Measurements from ENCODE around the gene ZFYVE21. TPM values are rescaled to one million over a fixed set of nuclear protein-coding genes. Genes with fewer than 3 reads are reported as not detected.
A peak's percentile ranks its signal among the peaks of the same experiment; 100 is the strongest.

Gene ZFYVE21
- total RNA-seq, 4 donors from 2014 or later: 128 to 268 (median 205) TPM

DNA sequence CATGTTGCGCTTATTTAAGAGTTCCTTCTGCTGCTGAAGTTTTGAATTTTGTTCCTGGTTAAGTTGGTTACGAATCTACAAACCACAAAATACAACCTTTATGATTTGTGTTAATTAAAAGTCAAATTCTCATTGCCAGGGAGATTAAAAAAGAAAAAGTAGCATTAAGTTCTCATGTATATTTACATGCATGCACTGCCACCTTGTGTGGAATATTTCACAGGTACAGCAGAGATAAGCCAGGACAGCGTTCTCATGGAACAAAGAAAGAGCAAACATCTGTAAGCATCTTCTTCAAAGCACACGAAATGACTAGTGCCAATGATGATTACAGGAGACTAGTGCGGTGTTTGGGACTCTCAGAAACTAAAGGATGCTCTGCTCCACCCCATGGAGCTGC lies 34.2 kb downstream of the ZFYVE21 start:
- H3K9me3 ChIP-seq: no peaks in the 10 kb centered on the region
- H3K36me3 ChIP-seq: peaks cover 0 to 76% of the 10 kb centered on the region in 2 donors
- TF ChIP-seq, protein P1, sequence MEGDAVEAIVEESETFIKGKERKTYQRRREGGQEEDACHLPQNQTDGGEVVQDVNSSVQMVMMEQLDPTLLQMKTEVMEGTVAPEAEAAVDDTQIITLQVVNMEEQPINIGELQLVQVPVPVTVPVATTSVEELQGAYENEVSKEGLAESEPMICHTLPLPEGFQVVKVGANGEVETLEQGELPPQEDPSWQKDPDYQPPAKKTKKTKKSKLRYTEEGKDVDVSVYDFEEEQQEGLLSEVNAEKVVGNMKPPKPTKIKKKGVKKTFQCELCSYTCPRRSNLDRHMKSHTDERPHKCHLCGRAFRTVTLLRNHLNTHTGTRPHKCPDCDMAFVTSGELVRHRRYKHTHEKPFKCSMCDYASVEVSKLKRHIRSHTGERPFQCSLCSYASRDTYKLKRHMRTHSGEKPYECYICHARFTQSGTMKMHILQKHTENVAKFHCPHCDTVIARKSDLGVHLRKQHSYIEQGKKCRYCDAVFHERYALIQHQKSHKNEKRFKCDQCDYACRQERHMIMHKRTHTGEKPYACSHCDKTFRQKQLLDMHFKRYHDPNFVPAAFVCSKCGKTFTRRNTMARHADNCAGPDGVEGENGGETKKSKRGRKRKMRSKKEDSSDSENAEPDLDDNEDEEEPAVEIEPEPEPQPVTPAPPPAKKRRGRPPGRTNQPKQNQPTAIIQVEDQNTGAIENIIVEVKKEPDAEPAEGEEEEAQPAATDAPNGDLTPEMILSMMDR (IDR thresholded peaks at IDR 0.05): peak in 3 of 4 experiments; percentile 35 to 51 (median 37)
- TF ChIP-seq EP300 (IDR thresholded peaks at IDR 0.05) (no peak), POLR2A (IDR thresholded peaks at IDR 0.05) (no peak), POLR2AphosphoS5 (IDR thresholded peaks at IDR 0.05) (no peak)
- H3K4me1 ChIP-seq: no peaks in the 10 kb centered on the region
- H3K4me3 ChIP-seq: no peak overlapping the region
- no peak for ATAC-seq
- no peaks in the 10 kb centered on the region for H3K27me3 ChIP-seq
- no peak overlapping the region for H3K27ac ChIP-seq
- WGBS, 2 donors (ENCODE audit: low coverage in 1 of 2): 69 to 84% methylated on average over 5 of the region's 5 CpGs

DNA sequence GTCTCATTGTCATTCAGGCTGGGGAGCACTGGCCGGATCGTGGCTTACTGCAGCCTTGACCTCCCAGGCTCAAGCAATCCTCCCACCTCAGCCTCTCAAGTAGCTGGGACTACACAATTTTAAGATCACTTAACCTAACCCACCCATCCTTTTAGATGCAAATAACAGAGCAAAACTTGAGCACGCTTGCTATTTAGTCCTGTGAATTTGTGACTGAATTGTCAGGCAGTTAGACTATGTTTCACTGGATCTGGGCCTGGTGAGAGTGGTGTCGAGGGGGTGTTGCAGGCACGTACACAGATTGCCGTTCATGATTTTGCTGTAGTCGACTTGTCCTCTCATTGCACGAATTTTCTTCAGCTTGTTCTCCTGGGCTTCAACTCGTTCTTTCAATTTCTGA lies 38.2 kb downstream of the ZFYVE21 start:
- Histone ChIP-seq H3K9me3 (no peaks in the 10 kb centered on the region), H3K36me3 (peaks cover 0 to 44% of the 10 kb centered on the region in 2 donors), H3K27ac (no peak overlapping the region), H3K4me1 (no peaks in the 10 kb centered on the region), H3K27me3 (no peaks in the 10 kb centered on the region), H3K4me3 (no peak overlapping the region)
- ATAC-seq: no peak
- TF ChIP-seq, protein P1 (IDR thresholded peaks at IDR 0.05): no peak
- TF ChIP-seq POLR2A (IDR thresholded peaks at IDR 0.05) (no peak), EP300 (IDR thresholded peaks at IDR 0.05) (no peak), POLR2AphosphoS5 (IDR thresholded peaks at IDR 0.05) (no peak)
- WGBS, 2 donors (ENCODE audit: low coverage in 1 of 2): 71 to 85% methylated on average over 3 to 7 of the region's 9 CpGs

DNA sequence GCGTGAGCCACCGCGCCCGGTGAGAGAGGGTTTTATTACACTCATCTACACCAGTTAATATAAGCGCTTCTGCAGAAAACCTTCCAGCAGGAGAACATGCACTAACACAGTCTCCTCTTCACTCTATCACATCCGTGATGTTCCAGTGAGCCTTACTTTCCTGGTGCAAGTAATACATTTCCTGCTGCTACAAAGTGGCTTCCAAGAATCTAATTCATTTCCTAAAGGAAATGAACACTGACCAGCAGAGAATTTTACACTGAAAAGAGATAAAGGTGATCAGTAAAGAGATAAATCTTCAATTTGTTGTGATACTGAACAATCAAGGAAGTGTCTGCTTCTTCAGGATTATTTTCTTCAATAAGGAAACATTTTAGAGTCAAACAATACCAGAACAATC lies 39.5 kb downstream of the ZFYVE21 start:
- WGBS, 2 donors (ENCODE audit: low coverage in 1 of 2): 74 to 80% methylated on average over 1 to 6 of the region's 6 CpGs
- H3K36me3 ChIP-seq: peaks cover 0 to 31% of the 10 kb centered on the region in 2 donors
- TF ChIP-seq EP300 (IDR thresholded peaks at IDR 0.05) (no peak), POLR2AphosphoS5 (IDR thresholded peaks at IDR 0.05) (no peak), POLR2A (IDR thresholded peaks at IDR 0.05) (no peak)
- TF ChIP-seq, protein P1 (IDR thresholded peaks at IDR 0.05): no peak
- no peaks in the 10 kb centered on the region for H3K9me3 ChIP-seq
- no peak overlapping the region for H3K4me3 ChIP-seq
- no peak overlapping the region for H3K27ac ChIP-seq
- no peak for ATAC-seq
- H3K4me1 ChIP-seq: no peaks in the 10 kb centered on the region
- H3K27me3 ChIP-seq: no peaks in the 10 kb centered on the region

DNA sequence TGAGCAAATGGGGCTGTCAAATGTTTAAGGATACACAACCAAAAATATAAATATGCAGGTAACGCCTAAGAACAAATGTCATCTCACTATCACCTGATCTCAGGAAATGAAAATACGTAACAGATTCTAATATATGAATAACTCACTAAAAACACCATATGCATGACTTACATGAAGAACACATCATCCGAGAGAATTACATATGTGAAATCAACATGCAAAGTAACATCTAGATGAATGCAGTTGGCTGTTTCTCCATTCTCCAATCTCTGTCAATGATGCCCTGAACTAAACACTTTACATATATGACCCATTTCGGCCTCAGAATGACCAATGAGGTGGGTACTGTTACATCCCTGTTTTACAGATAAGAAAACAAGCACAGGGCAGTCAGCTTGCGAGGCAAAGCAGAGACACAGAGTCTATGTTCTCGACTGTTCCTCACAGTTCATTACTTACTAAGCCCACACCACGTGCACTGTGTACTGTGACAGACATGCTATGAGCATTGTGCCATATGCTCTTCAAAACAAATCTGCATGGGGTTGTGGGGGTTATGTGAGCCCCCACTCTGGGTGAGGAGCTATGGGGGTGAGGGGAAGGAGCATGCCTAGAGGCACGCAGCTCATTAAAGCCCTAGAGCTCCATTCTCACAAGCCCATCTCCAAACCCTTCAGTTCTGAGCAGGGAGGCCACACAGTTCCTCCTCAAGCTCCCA lies 42.6 kb downstream of the ZFYVE21 start:
- TF ChIP-seq POLR2A (IDR thresholded peaks at IDR 0.05): no peak
- TF ChIP-seq, protein P1 (IDR thresholded peaks at IDR 0.05): no peak
- no peak for TF ChIP-seq EP300 (IDR thresholded peaks at IDR 0.05)
- TF ChIP-seq POLR2AphosphoS5 (IDR thresholded peaks at IDR 0.05): no peak
- Histone ChIP-seq H3K27me3 (no peaks in the 10 kb centered on the region), H3K27ac (no peak overlapping the region), H3K9me3 (no peaks in the 10 kb centered on the region), H3K4me1 (no peaks in the 10 kb centered on the region), H3K4me3 (no peak overlapping the region), H3K36me3 (peaks cover 0 to 10% of the 10 kb centered on the region in 2 donors)
- 84 to 92% methylated on average over 4 to 8 of the region's 8 CpGs for WGBS, 2 donors (ENCODE audit: low coverage in 1 of 2)
- no peak for ATAC-seq

DNA sequence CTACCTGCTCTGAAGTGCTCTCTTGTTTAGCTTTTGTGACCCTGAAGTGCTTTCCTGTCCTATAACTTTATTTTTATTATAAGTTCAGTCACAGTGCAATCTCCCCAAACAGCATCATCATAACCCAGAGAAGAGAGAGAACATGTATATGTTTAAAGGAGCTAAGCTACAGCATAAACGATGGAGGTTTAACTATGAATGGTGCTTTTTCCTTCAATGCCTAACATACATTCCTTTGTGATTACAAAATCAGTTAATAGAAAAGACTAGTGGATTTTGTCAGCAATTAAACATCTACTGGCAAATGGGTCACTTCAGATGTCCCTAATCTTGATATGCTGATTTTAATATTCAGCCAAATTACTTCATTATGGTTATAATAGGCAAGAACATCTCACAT lies 46.4 kb downstream of the ZFYVE21 start:
- no peak overlapping the region for H3K4me3 ChIP-seq
- H3K4me1 ChIP-seq: no peaks in the 10 kb centered on the region
- WGBS, 2 donors (ENCODE audit: low coverage in 1 of 2): 30 to 67% methylated on average over 1 of the region's 1 CpG
- H3K27me3 ChIP-seq: no peaks in the 10 kb centered on the region
- ATAC-seq: no peak
- no peak overlapping the region for H3K27ac ChIP-seq
- H3K9me3 ChIP-seq: no peaks in the 10 kb centered on the region
- TF ChIP-seq, protein P1 (IDR thresholded peaks at IDR 0.05): no peak
- TF ChIP-seq POLR2AphosphoS5 (IDR thresholded peaks at IDR 0.05) (no peak), POLR2A (IDR thresholded peaks at IDR 0.05) (no peak), EP300 (IDR thresholded peaks at IDR 0.05) (no peak)
- peaks cover 0 to 8% of the 10 kb centered on the region in 2 donors for H3K36me3 ChIP-seq

Data from gastroesophageal sphincter (tissue), 4 donors.